ENCODE measurements around the gene FUBP1. TPM values are rescaled to one million over a fixed set of nuclear protein-coding genes. Genes with fewer than 3 reads are reported as not detected.

Gene FUBP1
- total RNA-seq, 1 experiment from 2014 or later, result 208 TPM

- no peak for TF ChIP-seq ATF2 (CRISPR knock-in tag; IDR thresholded peaks at IDR 0.05; ENCODE audit: borderline replicate concordance, low read depth)
- TF ChIP-seq ZNF138 (CRISPR knock-in tag; conservative IDR thresholded peaks at IDR 0.05), result no peak
- TF ChIP-seq ERG (CRISPR knock-in tag; IDR thresholded peaks at IDR 0.05), result no peak
- no peak for TF ChIP-seq IRF1 (CRISPR knock-in tag; IDR thresholded peaks at IDR 0.05)
- TF ChIP-seq NFE2L1 (CRISPR knock-in tag; IDR thresholded peaks at IDR 0.05), result no peak
- no peak for TF ChIP-seq SOX15 (CRISPR knock-in tag; IDR thresholded peaks at IDR 0.05)
- no peak for TF ChIP-seq NFYB (CRISPR knock-in tag; conservative IDR thresholded peaks at IDR 0.05; ENCODE audit: low read depth)
Observed at GRCh38 chr1:77996734-77997133, 17.9 kb upstream of the FUBP1 start (continued).

GRCh38 chr1:77994117-77994705 is 15.3 kb upstream of the FUBP1 start:
- DNase-seq (ENCODE audit: low spot score) (no peak), ATAC-seq (no peak)
- Mint-ChIP-seq H3K36me3 (peaks cover 8% of the 10 kb centered on the region), H3K27me3 (ENCODE audit: low read depth) (no peaks in the 10 kb centered on the region), H3K4me3 (no peak overlapping the region), H3K4me1 (peaks cover 9% of the 10 kb centered on the region), H3K27ac (no peak overlapping the region), H3K9me3 (no peaks in the 10 kb centered on the region)
- CTCF ChIA-PET, result interaction anchor here (0.6 kb wide), 1 partner anchor 120 kb away, joined by 3 read pairs; no protein-coding TSS in a partner anchor
- POLR2A ChIA-PET, result interaction anchor here (0.7 kb wide), 1 partner anchor 275 kb away, joined by 8 read pairs; no protein-coding TSS in a partner anchor
- TF ChIP-seq FOXJ3 (CRISPR knock-in tag; IDR thresholded peaks at IDR 0.05; ENCODE audit: borderline replicate concordance) (no peak), AFF4 (CRISPR knock-in tag; IDR thresholded peaks at IDR 0.05; ENCODE audit: borderline replicate concordance) (no peak)

GRCh38 chr1:77991638-77992037 is 12.8 kb upstream of the FUBP1 start:
- DNase-seq (ENCODE audit: low spot score) (no peak), ATAC-seq (no peak)
- no peak overlapping the region for H3K27ac Mint-ChIP-seq
- ChIA-PET POLR2A (interaction anchor here (0.7 kb wide), 1 partner anchor 17 kb away, joined by 9 read pairs; no protein-coding TSS in a partner anchor), CTCF (interaction anchor here (1.3 kb wide), 1 partner anchor 123 kb away, joined by 3 read pairs; no protein-coding TSS in a partner anchor)
- H3K4me1 Mint-ChIP-seq, result peaks cover 23% of the 10 kb centered on the region
- no peak overlapping the region for H3K4me3 Mint-ChIP-seq
- H3K27me3 Mint-ChIP-seq (ENCODE audit: low read depth), result no peaks in the 10 kb centered on the region
- H3K36me3 Mint-ChIP-seq, result peaks cover 5% of the 10 kb centered on the region; the same call in 1 of the 2 replicates
- no peaks in the 10 kb centered on the region for H3K9me3 Mint-ChIP-seq
- TF ChIP-seq ZNF532 (CRISPR knock-in tag; IDR thresholded peaks at IDR 0.05; ENCODE audit: borderline replicate concordance) (no peak), GRHL2 (CRISPR knock-in tag; IDR thresholded peaks at IDR 0.05; ENCODE audit: insufficient replicate concordance, severe bottlenecking) (no peak), CREM (CRISPR knock-in tag; IDR thresholded peaks at IDR 0.05) (no peak), ESRRA (CRISPR knock-in tag; IDR thresholded peaks at IDR 0.05; ENCODE audit: borderline replicate concordance) (no peak), ZNF423 (CRISPR knock-in tag; IDR thresholded peaks at IDR 0.05) (no peak), ZNF396 (CRISPR knock-in tag; IDR thresholded peaks at IDR 0.05; ENCODE audit: borderline replicate concordance) (no peak), GTF2I (CRISPR knock-in tag; conservative IDR thresholded peaks at IDR 0.05) (no peak), IRF1 (CRISPR knock-in tag; IDR thresholded peaks at IDR 0.05) (no peak), NFYB (CRISPR knock-in tag; conservative IDR thresholded peaks at IDR 0.05; ENCODE audit: low read depth) (no peak)

Measured in WTC11 (cell line).